Neutrophil (primary cell): ENCODE measurements around the gene ZNF407.

Experiments used
- H3K27ac ChIP-seq: fragments of 200-600 bp; sonication (generic); 2 replicates; pipeline ENCODE4 v1.5.1; 2016; ENCODE audit warnings: mild to moderate bottlenecking, moderate library complexity
- H3K27me3 ChIP-seq: fragments of 200-600 bp; sonication (generic); 2 replicates; pipeline ENCODE4 v1.6.0; 2016; ENCODE audit warnings: mild to moderate bottlenecking
- H3K36me3 ChIP-seq: fragments of 200-600 bp; sonication (generic); 2 replicates; pipeline ENCODE4 v1.5.1; 2017
- H3K4me1 ChIP-seq, 2 experiments: fragments of 200-600 bp in 1 of 2; sonication (generic) in 1 of 2; 1 replicate in 1 of 2; 2 replicates in 1 of 2; pipeline versions ENCODE4 v1.5.1 to v1.6.1; 2013 to 2016; ENCODE audit warnings: low read depth in 1 of 2, low read length in 1 of 2, mild to moderate bottlenecking in 1 of 2, moderate library complexity in 1 of 2; ENCODE audit not compliant: control insufficient read depth in 1 of 2, insufficient read depth in 1 of 2
- H3K4me3 ChIP-seq, 2 experiments: fragments of 200-600 bp in 1 of 2; sonication (generic) in 1 of 2; 1 replicate in 1 of 2; 2 replicates in 1 of 2; pipeline ENCODE4 v1.5.1; 2013 to 2016; ENCODE audit warnings: low read depth in 1 of 2, low read length in 1 of 2, mild to moderate bottlenecking in 1 of 2, moderate library complexity in 1 of 2
- H3K9me3 ChIP-seq: fragments of 200-600 bp; sonication (generic); 2 replicates; pipeline ENCODE4 v1.5.1; 2016
- TF ChIP-seq, protein P1 (sequence below): fragments of 200-600 bp; sonication (generic); IDR thresholded peaks from 2 replicates; pipeline ENCODE4 v1.5.1; 2016; ENCODE audit warnings: antibody characterized with exemption

Gene ZNF407

DNA sequence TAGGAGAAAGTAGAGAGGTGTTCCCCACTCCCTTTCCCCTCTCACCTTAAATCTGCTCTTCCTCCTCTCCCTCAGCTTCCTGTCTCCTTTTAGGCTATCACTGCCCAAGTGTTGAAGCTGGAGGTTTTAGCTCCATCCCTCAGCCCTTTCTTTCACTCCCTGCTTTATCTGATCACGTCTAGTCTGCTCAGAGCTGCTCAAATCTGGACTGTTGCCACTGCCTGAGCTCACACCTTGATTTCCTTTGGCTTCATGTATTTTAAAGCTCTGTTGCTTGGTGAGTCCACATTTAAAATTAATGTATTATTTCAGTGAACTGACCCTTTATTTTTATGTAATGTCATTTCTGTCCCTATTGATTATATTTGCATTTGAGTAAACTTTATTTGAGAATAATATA is 374.7 kb downstream of the ZNF407 start:
- H3K36me3 ChIP-seq = no peaks in the 10 kb centered on the region

GRCh38 chr18:74975001-74975400 is 377.3 kb downstream of the ZNF407 start:
- no peaks in the 10 kb centered on the region for H3K9me3 ChIP-seq
- H3K4me1 ChIP-seq = no peaks in the 10 kb centered on the region
- TF ChIP-seq, protein P1, sequence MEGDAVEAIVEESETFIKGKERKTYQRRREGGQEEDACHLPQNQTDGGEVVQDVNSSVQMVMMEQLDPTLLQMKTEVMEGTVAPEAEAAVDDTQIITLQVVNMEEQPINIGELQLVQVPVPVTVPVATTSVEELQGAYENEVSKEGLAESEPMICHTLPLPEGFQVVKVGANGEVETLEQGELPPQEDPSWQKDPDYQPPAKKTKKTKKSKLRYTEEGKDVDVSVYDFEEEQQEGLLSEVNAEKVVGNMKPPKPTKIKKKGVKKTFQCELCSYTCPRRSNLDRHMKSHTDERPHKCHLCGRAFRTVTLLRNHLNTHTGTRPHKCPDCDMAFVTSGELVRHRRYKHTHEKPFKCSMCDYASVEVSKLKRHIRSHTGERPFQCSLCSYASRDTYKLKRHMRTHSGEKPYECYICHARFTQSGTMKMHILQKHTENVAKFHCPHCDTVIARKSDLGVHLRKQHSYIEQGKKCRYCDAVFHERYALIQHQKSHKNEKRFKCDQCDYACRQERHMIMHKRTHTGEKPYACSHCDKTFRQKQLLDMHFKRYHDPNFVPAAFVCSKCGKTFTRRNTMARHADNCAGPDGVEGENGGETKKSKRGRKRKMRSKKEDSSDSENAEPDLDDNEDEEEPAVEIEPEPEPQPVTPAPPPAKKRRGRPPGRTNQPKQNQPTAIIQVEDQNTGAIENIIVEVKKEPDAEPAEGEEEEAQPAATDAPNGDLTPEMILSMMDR = no peak
- H3K4me3 ChIP-seq = no peak overlapping the region
- H3K36me3 ChIP-seq = no peaks in the 10 kb centered on the region
- H3K27me3 ChIP-seq = no peaks in the 10 kb centered on the region
- H3K27ac ChIP-seq = no peak overlapping the region

More for the DNA sequence above, 374.7 kb downstream of the ZNF407 start:
- no peaks in the 10 kb centered on the region for H3K9me3 ChIP-seq
- TF ChIP-seq, protein P1 = no peak
- H3K27me3 ChIP-seq = no peaks in the 10 kb centered on the region
- H3K4me3 ChIP-seq = no peak overlapping the region
- no peak overlapping the region for H3K27ac ChIP-seq
- H3K4me1 ChIP-seq = no peaks in the 10 kb centered on the region

- Histone ChIP-seq H3K9me3 (no peaks in the 10 kb centered on the region), H3K36me3 (peaks cover 11% of the 10 kb centered on the region), H3K4me1 (no peaks in the 10 kb centered on the region), H3K27ac (no peak overlapping the region), H3K4me3 (no peak overlapping the region), H3K27me3 (no peaks in the 10 kb centered on the region)
- TF ChIP-seq, protein P1 = no peak
These were observed 378.8 kb downstream of the ZNF407 start for GRCh38 chr18:74976331-74976909.

DNA sequence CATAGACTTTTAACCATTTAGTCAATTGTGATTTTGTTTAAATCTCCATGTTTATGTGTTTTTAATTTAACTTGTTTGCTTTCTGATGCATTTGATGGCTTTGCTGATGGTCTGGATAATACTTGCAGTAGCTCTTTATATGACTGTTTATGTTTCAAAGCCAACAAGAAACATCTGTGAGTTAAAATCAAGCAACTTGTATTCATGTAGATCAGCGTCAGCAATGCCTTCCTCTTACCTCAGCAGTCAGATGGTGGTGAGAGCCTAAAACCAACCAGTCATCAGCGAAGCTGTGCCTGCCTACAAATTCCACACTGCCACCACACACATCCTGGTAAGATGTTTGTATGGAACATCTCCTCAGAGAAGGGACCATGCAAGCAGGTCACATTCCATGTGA is 379.4 kb downstream of the ZNF407 start:
- Histone ChIP-seq H3K9me3 (no peaks in the 10 kb centered on the region), H3K27me3 (no peaks in the 10 kb centered on the region), H3K4me1 (no peaks in the 10 kb centered on the region), H3K27ac (no peak overlapping the region), H3K4me3 (no peak overlapping the region), H3K36me3 (peaks cover 15% of the 10 kb centered on the region)
- TF ChIP-seq, protein P1 = no peak

GRCh38 chr18:74980669-74981068 is 383.0 kb downstream of the ZNF407 start:
- H3K27ac ChIP-seq = no peak overlapping the region
- no peaks in the 10 kb centered on the region for H3K27me3 ChIP-seq
- no peaks in the 10 kb centered on the region for H3K4me1 ChIP-seq
- H3K36me3 ChIP-seq = peaks cover 15% of the 10 kb centered on the region
- no peaks in the 10 kb centered on the region for H3K9me3 ChIP-seq
- H3K4me3 ChIP-seq = no peak overlapping the region
- TF ChIP-seq, protein P1 = no peak
